Tibial nerve (tissue), 4 donors: ENCODE measurements around the gene COL4A5. TPM values are rescaled to one million over a fixed set of nuclear protein-coding genes. Genes with fewer than 3 reads are reported as not detected.
A peak's percentile ranks its signal among the peaks of the same experiment; 100 is the strongest.

Experiments used
- DNase-seq, 2 donors: peaks; one replicate each; pipeline ENCODE4 v3.0.0-alpha.2; 2019; ENCODE audit warnings: low spot score in 2 of 2
- H3K27ac ChIP-seq, 4 donors: fragments of 200-600 bp; sonication (generic) in 3 of 4; one replicate each; pipeline ENCODE4 v1.5.1; 2017 to 2019; ENCODE audit warnings: mild to moderate bottlenecking in 1 of 4
- H3K27me3 ChIP-seq, 2 donors: fragments of 200-600 bp; sonication (generic) in 1 of 2; one replicate each; pipeline versions ENCODE4 v1.5.1 to v1.6.0; 2017 to 2019
- H3K36me3 ChIP-seq, 3 donors: fragments of 200-600 bp; sonication (generic); one replicate each; pipeline ENCODE4 v1.5.1; 2018 to 2019
- H3K4me1 ChIP-seq, 4 donors: fragments of 200-600 bp; sonication (generic) in 3 of 4; one replicate each; pipeline ENCODE4 v1.5.1; 2017 to 2019
- H3K4me3 ChIP-seq, 4 donors: fragments of 200-600 bp; sonication (generic) in 3 of 4; one replicate each; pipeline ENCODE4 v1.5.1; 2017 to 2019; ENCODE audit warnings: mild to moderate bottlenecking in 1 of 4, moderate library complexity in 1 of 4
- H3K9me3 ChIP-seq, 4 donors: fragments of 200-600 bp; sonication (generic) in 3 of 4; one replicate each; pipeline ENCODE4 v1.5.1; 2017 to 2019
- EP300 ChIP-seq, 2 donors: sonication (generic); formaldehyde crosslinking; IDR thresholded peaks; one replicate each; pipeline ENCODE4 v1.6.1; 2017; ENCODE audit warnings: antibody characterized with exemption in 2 of 2, mild to moderate bottlenecking in 1 of 2
- POLR2A ChIP-seq, 2 donors: fragments of 450-650 bp; IDR thresholded peaks; one replicate each; pipeline ENCODE4 v1.6.1; 2017; ENCODE audit warnings: antibody characterized with exemption in 2 of 2, mild to moderate bottlenecking in 2 of 2, moderate library complexity in 2 of 2
- WGBS, 2 donors: methylation state at CpG; one replicate each; pipeline ENCODE4 v1.1.5; 2018; 5-methylcytosine and 5-hydroxymethylcytosine counted together
- small RNA-seq: library from RNA; depleted of rRNA; stranded (forward); fragments of <200 nt; gene quantifications from one replicate; pipeline ENCODE3, GENCODE V24; 2016
- total RNA-seq, 4 donors: library from RNA; depleted of rRNA; stranded (reverse); fragments of >200 nt; gene quantifications; one replicate each; pipeline ENCODE4 v1.1.0, GENCODE V29; 2016
- TF ChIP-seq, protein P1 (sequence below), 5 experiments: fragments of 200-600 bp in 3 of 5; fragments of 450-650 bp in 2 of 5; sonication (generic) in 3 of 5; IDR thresholded peaks; one replicate each; pipeline ENCODE4 v1.5.1; 2016 to 2019; ENCODE audit warnings: antibody characterized with exemption in 5 of 5, mild to moderate bottlenecking in 3 of 5, moderate library complexity in 2 of 5

COL4A5 gene
- total RNA-seq, 4 donors from 2014 or later = 7.4 to 24.9 (median 15.7) TPM

DNA sequence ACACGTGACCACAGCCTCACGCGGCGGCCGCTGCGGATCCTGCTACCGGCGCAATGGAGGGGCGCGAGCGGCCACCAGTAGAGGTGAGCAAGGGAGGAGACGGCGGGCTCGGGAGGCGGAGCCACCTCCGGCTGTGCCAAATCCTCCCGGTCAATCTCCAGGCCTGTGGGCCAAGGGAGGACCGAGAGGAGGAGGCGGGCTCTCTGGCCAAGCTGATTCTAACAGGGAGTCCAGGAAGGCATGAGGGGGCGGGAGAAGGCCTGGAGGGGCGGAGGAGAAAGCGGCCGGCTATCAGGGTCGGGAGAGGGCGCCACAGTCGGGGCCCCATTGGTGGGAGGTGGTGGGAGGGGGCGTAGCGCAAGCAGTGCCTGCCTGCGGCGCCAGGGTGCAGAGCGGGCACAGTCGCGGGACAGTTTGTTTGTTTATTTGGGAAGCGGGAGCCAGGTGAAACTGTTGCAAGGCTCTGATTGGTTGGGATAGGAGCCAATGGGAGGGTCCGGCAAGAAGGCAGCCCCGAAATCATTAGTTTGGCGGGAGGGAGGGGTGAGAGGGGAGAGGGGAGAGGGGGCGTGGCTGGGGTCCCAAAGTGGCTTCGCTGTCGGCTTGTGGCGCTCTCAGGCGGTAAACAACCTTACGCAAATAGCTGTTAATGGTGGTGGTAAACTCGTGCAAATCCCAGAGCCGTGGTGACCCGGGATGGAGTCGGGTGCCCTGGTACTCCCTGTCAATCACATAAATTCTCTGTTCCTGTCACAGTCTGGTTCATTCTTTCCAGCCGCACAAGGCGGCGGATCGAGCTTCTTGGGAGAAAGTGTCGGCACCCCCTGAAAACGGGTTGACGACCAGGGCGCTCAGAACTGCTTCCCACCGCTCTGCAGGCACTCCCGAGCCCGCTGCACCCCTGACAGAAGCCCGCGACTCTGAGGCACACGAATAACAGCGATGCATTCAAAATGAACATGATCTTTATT is 297.2 kb downstream of the COL4A5 start, which contains the start of gene IRS4:
Gene IRS4, minus strand, starts transcription at position 55 of the 971 bp plus-strand sequence.
- Histone ChIP-seq H3K4me1 (peaks cover 0 to 15% (median 0%) of the 10 kb centered on the region in 4 donors), H3K4me3 (peak within 1 kb of the TSS; percentile 21 to 58 (median 28)), H3K9me3 (no peaks in the 10 kb centered on the region), H3K36me3 (no peaks in the 10 kb centered on the region), H3K27ac (peak within 1 kb of the TSS in 1 of 4 donors; percentile 67), H3K27me3 (peaks cover 0 to 93% of the 10 kb centered on the region in 2 donors)
- DNase-seq = no peak
- WGBS, 2 donors = 0 to 38% methylated on average over 29 to 62 of the region's 62 CpGs
- TF ChIP-seq EP300 (IDR thresholded peaks at IDR 0.05) = peak in 1 of 2 donors; percentile 26
- TF ChIP-seq POLR2A (IDR thresholded peaks at IDR 0.05) = no peak

- peaks cover 0 to 15% (median 0%) of the 10 kb centered on the region in 4 donors for H3K4me1 ChIP-seq
- peak overlapping the region in 1 of 4 donors; percentile 58 for H3K4me3 ChIP-seq
- WGBS, 2 donors = 41 to 42% methylated on average over 5 of the region's 5 CpGs
- H3K9me3 ChIP-seq = no peaks in the 10 kb centered on the region
- no peak for DNase-seq
- no peak overlapping the region for H3K27ac ChIP-seq
- no peaks in the 10 kb centered on the region for H3K36me3 ChIP-seq
- H3K27me3 ChIP-seq = peaks cover 0 to 94% of the 10 kb centered on the region in 2 donors
- no peak for TF ChIP-seq EP300 (IDR thresholded peaks at IDR 0.05)
- TF ChIP-seq POLR2A (IDR thresholded peaks at IDR 0.05) = no peak
- TF ChIP-seq, protein P1, sequence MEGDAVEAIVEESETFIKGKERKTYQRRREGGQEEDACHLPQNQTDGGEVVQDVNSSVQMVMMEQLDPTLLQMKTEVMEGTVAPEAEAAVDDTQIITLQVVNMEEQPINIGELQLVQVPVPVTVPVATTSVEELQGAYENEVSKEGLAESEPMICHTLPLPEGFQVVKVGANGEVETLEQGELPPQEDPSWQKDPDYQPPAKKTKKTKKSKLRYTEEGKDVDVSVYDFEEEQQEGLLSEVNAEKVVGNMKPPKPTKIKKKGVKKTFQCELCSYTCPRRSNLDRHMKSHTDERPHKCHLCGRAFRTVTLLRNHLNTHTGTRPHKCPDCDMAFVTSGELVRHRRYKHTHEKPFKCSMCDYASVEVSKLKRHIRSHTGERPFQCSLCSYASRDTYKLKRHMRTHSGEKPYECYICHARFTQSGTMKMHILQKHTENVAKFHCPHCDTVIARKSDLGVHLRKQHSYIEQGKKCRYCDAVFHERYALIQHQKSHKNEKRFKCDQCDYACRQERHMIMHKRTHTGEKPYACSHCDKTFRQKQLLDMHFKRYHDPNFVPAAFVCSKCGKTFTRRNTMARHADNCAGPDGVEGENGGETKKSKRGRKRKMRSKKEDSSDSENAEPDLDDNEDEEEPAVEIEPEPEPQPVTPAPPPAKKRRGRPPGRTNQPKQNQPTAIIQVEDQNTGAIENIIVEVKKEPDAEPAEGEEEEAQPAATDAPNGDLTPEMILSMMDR (IDR thresholded peaks at IDR 0.05) = no peak
Measured at GRCh38 chrX:108737754-108738153, 298.1 kb downstream of the COL4A5 start.

DNA sequence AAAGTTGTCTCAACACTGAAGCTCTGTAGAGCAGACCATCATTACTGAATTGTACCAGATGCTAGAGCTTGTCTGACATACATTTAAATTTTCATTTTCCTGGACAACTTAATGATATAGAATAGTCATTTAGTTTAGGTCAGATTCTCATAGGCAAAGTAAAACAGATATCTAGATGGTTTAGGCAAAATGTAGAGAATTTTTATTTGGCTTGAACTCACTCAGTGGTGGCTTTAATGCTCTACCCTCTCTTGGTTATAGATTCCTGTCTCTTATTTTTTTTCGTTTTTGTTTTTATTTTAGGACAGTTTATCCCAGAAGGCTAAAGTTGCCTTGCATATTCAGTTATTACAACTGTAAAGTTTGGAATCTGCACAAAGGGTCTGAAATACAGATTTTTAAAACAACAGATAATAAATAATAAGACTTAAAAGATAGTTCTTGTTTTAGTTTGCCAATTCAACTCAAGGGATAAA is 300.7 kb downstream of the COL4A5 start:
- Histone ChIP-seq H3K27ac (no peak overlapping the region), H3K27me3 (peaks cover 0 to 71% of the 10 kb centered on the region in 2 donors), H3K9me3 (no peaks in the 10 kb centered on the region), H3K36me3 (no peaks in the 10 kb centered on the region), H3K4me1 (peaks cover 0 to 11% (median 0%) of the 10 kb centered on the region in 4 donors), H3K4me3 (no peak overlapping the region)
- TF ChIP-seq EP300 (IDR thresholded peaks at IDR 0.05) (no peak), POLR2A (IDR thresholded peaks at IDR 0.05) (no peak)
- TF ChIP-seq, protein P1 (IDR thresholded peaks at IDR 0.05) = no peak
- 30 to 70% methylated on average over 1 of the region's 1 CpG for WGBS, 2 donors
- DNase-seq = no peak

Small RNAs within 50 kb of the gene (small RNA-seq; reads per million reads assigned to genes)
- gene RF00019 = not detected

Other genes starting within 250 kb of the COL4A5 start
- gene COL4A6, start 1.4 kb upstream of the COL4A5 start, total RNA-seq = 1 to 10 TPM in 1 of 4 donors, under 1 TPM in 3; under 0.01 to 1.4 (median 0.21) TPM